Natural killer cell (primary cell): ENCODE results near the gene ATP2A3. TPM values are rescaled to one million over a fixed set of nuclear protein-coding genes. Genes with fewer than 3 reads are reported as not detected.

Experiments
- ATAC-seq, 3 donors: fragments of 150-1000 bp in 2 of 3; fragments of 200-7000 bp in 1 of 3; cut with Tn5 transposase; 1 replicate in 1 of 3; 2 replicates in 2 of 3; pipeline ENCODE4 v1.10.0; 2021; ENCODE audit warnings: mild to moderate bottlenecking in 2 of 3, moderate library complexity in 2 of 3
- DNase-seq, 2 donors: peaks; one replicate each; pipeline versions ENCODE4 v3.0.0 to v3.0.0-alpha.2; 2013 to 2021; ENCODE audit warnings: mixed read lengths in 1 of 2
- H3K27ac ChIP-seq: one replicate; pipeline ENCODE4 v1.5.1; 2013; ENCODE audit warnings: mild to moderate bottlenecking, low read length
- H3K27me3 ChIP-seq: one replicate; pipeline ENCODE4 v1.6.1; 2013; ENCODE audit warnings: low read length; ENCODE audit not compliant: control insufficient read depth, insufficient read depth
- H3K36me3 ChIP-seq: one replicate; pipeline ENCODE4 v1.6.1; 2013; ENCODE audit warnings: low read length; ENCODE audit not compliant: control insufficient read depth, insufficient read depth
- H3K4me1 ChIP-seq: one replicate; pipeline ENCODE4 v1.6.1; 2013; ENCODE audit warnings: low read length; ENCODE audit not compliant: control insufficient read depth, insufficient read depth
- H3K4me3 ChIP-seq: one replicate; pipeline ENCODE4 v1.5.1; 2013; ENCODE audit warnings: low read length
- H3K9me3 ChIP-seq: one replicate; pipeline ENCODE4 v1.6.1; 2013; ENCODE audit warnings: low read length; ENCODE audit not compliant: control insufficient read depth, insufficient read depth
- H3K27ac Mint-ChIP-seq, 2 donors: one replicate each; pipeline ENCODE4 v1.8.0; 2022; ENCODE audit warnings: mild to moderate bottlenecking in 2 of 2, mixed read lengths in 2 of 2, moderate library complexity in 1 of 2
- H3K27me3 Mint-ChIP-seq, 2 donors: one replicate each; pipeline ENCODE4 v1.8.0; 2022; ENCODE audit warnings: low read depth in 2 of 2, mixed read lengths in 2 of 2
- H3K36me3 Mint-ChIP-seq: one replicate; pipeline ENCODE4 v1.8.0; 2022; ENCODE audit warnings: mixed read lengths
- H3K4me1 Mint-ChIP-seq, 2 donors: one replicate each; pipeline ENCODE4 v1.8.0; 2022; ENCODE audit warnings: mixed read lengths in 2 of 2
- H3K4me3 Mint-ChIP-seq: one replicate; pipeline ENCODE4 v1.8.0; 2022; ENCODE audit warnings: mild to moderate bottlenecking, moderate library complexity, mixed read lengths
- H3K9me3 Mint-ChIP-seq, 2 donors: one replicate each; pipeline ENCODE4 v1.8.0; 2022; ENCODE audit warnings: mixed read lengths in 2 of 2
- CTCF ChIP-seq: fragments of 200-600 bp; IDR thresholded peaks from one replicate; pipeline ENCODE4 v1.8.0; 2022; ENCODE audit warnings: antibody characterized with exemption
- WGBS: methylation state at CpG from one replicate; pipeline ENCODE4 v1.1.7; 2013; ENCODE audit warnings: missing lambda C conversion rate; ENCODE audit not compliant: insufficient coverage; 5-methylcytosine and 5-hydroxymethylcytosine counted together
- intact Hi-C: fragments of 100-400 bp; cut with micrococcal nuclease; formaldehyde crosslinking; loops from one replicate; pipeline ENCODE4 v1.14.2; 2022
- total RNA-seq, 4 donors: library from RNA; stranded (reverse); fragments of 120-200 nt in 1 of 4; gene quantifications; one replicate each; pipeline versions ENCODE4 v1.2.3 to v1.2.4, GENCODE V29; 2013 to 2022

ATP2A3 gene
- total RNA-seq, 3 donors from 2014 or later (not counting 1 experiment from before 2014, with no cell fraction given): 326 to 397 (median 377) TPM

GRCh38 chr17:3929181-3929580, 35.1 kb downstream of the ATP2A3 start:
- H3K27ac ChIP-seq: no peak overlapping the region

GRCh38 chr17:3928406-3928805, 35.8 kb downstream of the ATP2A3 start:
- H3K27me3 Mint-ChIP-seq: no peaks in the 10 kb centered on the region
- H3K36me3 Mint-ChIP-seq: no peaks in the 10 kb centered on the region
- ATAC-seq: no peak
- Histone ChIP-seq H3K36me3 (peaks cover 64% of the 10 kb centered on the region), H3K4me3 (no peak overlapping the region), H3K27me3 (no peaks in the 10 kb centered on the region), H3K27ac (no peak overlapping the region), H3K9me3 (no peaks in the 10 kb centered on the region), H3K4me1 (no peaks in the 10 kb centered on the region)
- H3K27ac Mint-ChIP-seq: peak overlapping the region in 1 of 2 donors; percentile 72
- H3K9me3 Mint-ChIP-seq: no peaks in the 10 kb centered on the region
- intact Hi-C loops: no loop called here
- peaks cover 0 to 6% of the 10 kb centered on the region in 2 donors for H3K4me1 Mint-ChIP-seq
- TF ChIP-seq CTCF: no peak
- H3K4me3 Mint-ChIP-seq: no peak overlapping the region
- no peak for DNase-seq
- 96% methylated on average over 16 of the region's 16 CpGs for WGBS

More at GRCh38 chr17:3929181-3929580, 35.1 kb downstream of the ATP2A3 start:
- DNase-seq (no peak), ATAC-seq (no peak)
- H3K27me3 Mint-ChIP-seq: no peaks in the 10 kb centered on the region
- Histone ChIP-seq H3K9me3 (no peaks in the 10 kb centered on the region), H3K36me3 (peaks cover 67% of the 10 kb centered on the region), H3K4me1 (no peaks in the 10 kb centered on the region), H3K4me3 (no peak overlapping the region), H3K27me3 (no peaks in the 10 kb centered on the region)
- 97% methylated on average over 12 of the region's 12 CpGs for WGBS
- intact Hi-C loops: no loop called here
- H3K4me3 Mint-ChIP-seq: no peak overlapping the region
- peaks cover 0 to 6% of the 10 kb centered on the region in 2 donors for H3K4me1 Mint-ChIP-seq
- H3K36me3 Mint-ChIP-seq: no peaks in the 10 kb centered on the region
- H3K27ac Mint-ChIP-seq: no peak overlapping the region
- no peaks in the 10 kb centered on the region for H3K9me3 Mint-ChIP-seq
- TF ChIP-seq CTCF: no peak

- H3K27me3 ChIP-seq: no peaks in the 10 kb centered on the region
- ATAC-seq: no peak
- H3K36me3 ChIP-seq: peaks cover 63% of the 10 kb centered on the region
- Mint-ChIP-seq H3K4me1 (peaks cover 0 to 8% of the 10 kb centered on the region in 2 donors), H3K27ac (peak overlapping the region in 1 of 2 donors; percentile 72), H3K27me3 (no peaks in the 10 kb centered on the region), H3K36me3 (no peaks in the 10 kb centered on the region), H3K9me3 (no peaks in the 10 kb centered on the region), H3K4me3 (no peak overlapping the region)
- 92% methylated on average over 15 of the region's 15 CpGs for WGBS
- TF ChIP-seq CTCF: no peak
- intact Hi-C loops: no loop called here
- H3K27ac ChIP-seq: no peak overlapping the region
- no peak overlapping the region for H3K4me3 ChIP-seq
- no peaks in the 10 kb centered on the region for H3K9me3 ChIP-seq
- H3K4me1 ChIP-seq: no peaks in the 10 kb centered on the region
- DNase-seq: no peak
These were observed 36.5 kb downstream of the ATP2A3 start for GRCh38 chr17:3927628-3928340.
